ENCODE measurements around the gene KRT81. TPM values are rescaled to one million over a fixed set of nuclear protein-coding genes. Genes with fewer than 3 reads are reported as not detected.
A peak's percentile ranks its signal among the peaks of the same experiment; 100 is the strongest.

Gene KRT81
- total and polyA plus RNA-seq, 2 experiments from 2014 or later: 0.11 to 0.34 TPM

DNA sequence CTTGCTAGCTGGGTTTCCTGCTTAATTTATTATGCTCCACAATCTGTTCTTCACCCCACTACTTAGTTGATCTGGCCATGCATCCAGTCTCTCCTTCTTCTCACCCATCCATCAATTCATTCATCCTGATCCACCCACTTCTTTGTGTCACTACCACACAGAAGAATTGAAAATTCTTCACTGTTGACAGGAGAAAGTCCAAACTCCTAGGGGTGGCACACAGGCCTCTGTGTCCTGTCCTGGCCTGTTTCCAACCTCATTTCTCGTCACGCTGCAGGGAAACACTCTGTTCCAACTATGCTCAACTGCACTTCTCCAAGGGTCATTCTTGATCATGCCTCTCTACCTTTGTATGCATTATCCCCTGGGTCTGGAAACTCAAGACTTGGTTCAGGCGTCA, 40.5 kb upstream of the KRT81 start:
- Histone ChIP-seq H3K9ac (no peak overlapping the region), H3K4me1 (ENCODE audit: insufficient read depth) (no peaks in the 10 kb centered on the region), H3K27ac (no peak overlapping the region), H3K27me3 (replicated peaks; ENCODE audit: insufficient read depth) (peaks cover 20% of the 10 kb centered on the region), H3K9me3 (ENCODE audit: low read depth) (no peaks in the 10 kb centered on the region), H2AFZ (no peak overlapping the region), H4K20me1 (ENCODE audit: insufficient read depth) (no peaks in the 10 kb centered on the region), H3K79me2 (ENCODE audit: insufficient read depth) (no peaks in the 10 kb centered on the region), H3K4me3 (no peak overlapping the region), H3K4me2 (ENCODE audit: unreplicated experiment) (no peak overlapping the region), H3K36me3 (ENCODE audit: low read depth) (no peaks in the 10 kb centered on the region), H3K9me2 (ENCODE audit: insufficient read depth) (no peaks in the 10 kb centered on the region), H3F3A (ENCODE audit: insufficient read depth) (0 out of 2 replicates have a peak, but pooled peaks cover 4% of the 10 kb centered on the region)
- DNase-seq: no peak
- in situ Hi-C loops (cut with MboI): no loop called here
- WGBS, 2 experiments (ENCODE audit: low coverage in 1 of 2, low lambda C conversion rate in 2 of 2, missing lambda C conversion rate in 2 of 2): 71 to 72% methylated on average over 3 of the region's 3 CpGs
- TF ChIP-seq EZH2phosphoT487 (IDR thresholded peaks at IDR 0.05; ENCODE audit: insufficient read depth, low read depth): no peak
- TF ChIP-seq EZH2 (IDR thresholded peaks at IDR 0.05; ENCODE audit: insufficient read depth, poor library complexity, severe bottlenecking): no peak

DNA sequence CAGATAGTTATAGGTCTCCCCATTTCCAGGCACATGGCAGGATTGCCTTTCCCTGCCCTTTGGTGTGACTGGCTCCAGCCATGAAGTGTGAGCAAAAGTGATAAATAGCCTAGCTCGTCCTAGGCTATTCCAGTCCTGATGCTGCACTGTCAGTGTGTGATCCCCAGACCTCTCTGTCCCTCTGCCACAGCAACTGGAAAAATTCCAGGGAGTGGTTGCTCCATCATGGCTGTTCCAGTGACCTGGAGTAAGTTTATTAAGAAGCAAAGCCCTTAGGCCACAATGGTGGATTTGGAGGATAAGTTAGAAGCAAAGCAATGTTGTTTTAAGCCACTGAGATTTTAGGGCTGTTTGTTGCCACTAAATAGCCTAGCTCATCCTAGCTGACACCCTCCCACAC, 39.7 kb upstream of the KRT81 start:
- Histone ChIP-seq H3F3A (ENCODE audit: insufficient read depth) (no peaks in the 10 kb centered on the region), H3K79me2 (ENCODE audit: insufficient read depth) (no peaks in the 10 kb centered on the region), H4K20me1 (ENCODE audit: insufficient read depth) (no peaks in the 10 kb centered on the region), H3K9ac (no peak overlapping the region), H3K4me3 (no peak overlapping the region), H2AFZ (no peak overlapping the region), H3K27me3 (replicated peaks; ENCODE audit: insufficient read depth) (peaks cover 20% of the 10 kb centered on the region), H3K9me3 (ENCODE audit: low read depth) (no peaks in the 10 kb centered on the region), H3K27ac (no peak overlapping the region), H3K4me2 (ENCODE audit: unreplicated experiment) (no peak overlapping the region), H3K9me2 (ENCODE audit: insufficient read depth) (no peaks in the 10 kb centered on the region), H3K36me3 (ENCODE audit: low read depth) (no peaks in the 10 kb centered on the region), H3K4me1 (ENCODE audit: insufficient read depth) (no peaks in the 10 kb centered on the region)
- in situ Hi-C loops (cut with MboI): no loop called here
- no peak for TF ChIP-seq EZH2 (IDR thresholded peaks at IDR 0.05; ENCODE audit: insufficient read depth, poor library complexity, severe bottlenecking)
- TF ChIP-seq EZH2phosphoT487 (IDR thresholded peaks at IDR 0.05; ENCODE audit: insufficient read depth, low read depth): no peak
- WGBS, 2 experiments (ENCODE audit: low coverage in 1 of 2, low lambda C conversion rate in 2 of 2, missing lambda C conversion rate in 2 of 2): 31 to 44% methylated on average over 1 of the region's 1 CpG
- DNase-seq: no peak

DNA sequence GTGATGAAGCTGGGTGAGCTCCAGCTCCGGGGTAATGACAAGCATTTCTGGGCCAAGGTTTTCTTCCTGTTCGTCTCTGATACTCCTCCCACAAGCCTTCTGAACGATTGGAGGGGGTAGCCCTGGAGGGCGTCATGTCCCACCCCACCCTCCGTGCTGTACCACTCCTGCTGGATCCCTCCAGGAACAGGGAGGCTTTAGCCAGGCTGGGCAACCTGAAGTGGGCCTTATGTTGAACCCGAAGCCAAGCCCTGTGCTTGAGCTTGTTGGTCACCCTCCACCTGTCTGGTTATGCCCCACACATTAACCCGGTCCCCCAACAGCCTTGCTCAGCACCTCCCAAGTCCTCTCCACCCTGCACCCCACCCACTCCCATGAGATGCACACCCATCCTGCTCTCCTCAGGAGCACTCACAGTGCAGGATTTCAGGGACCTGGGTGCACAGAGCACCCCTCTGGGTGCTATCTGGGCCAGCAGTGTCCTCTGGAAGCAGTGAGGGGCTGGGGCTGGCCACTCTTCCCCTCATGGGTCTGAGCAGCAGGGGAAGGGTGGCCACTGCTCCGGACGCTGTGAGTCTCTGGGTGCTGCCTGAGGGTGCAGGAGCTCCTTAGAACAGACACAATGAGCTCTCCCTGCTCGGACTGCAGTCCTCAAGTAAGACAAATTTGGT, 36.6 kb upstream of the KRT81 start:
- no peaks in the 10 kb centered on the region for H3F3A ChIP-seq (ENCODE audit: insufficient read depth)
- H3K4me1 ChIP-seq (ENCODE audit: insufficient read depth): no peaks in the 10 kb centered on the region
- no peaks in the 10 kb centered on the region for H3K9me2 ChIP-seq (ENCODE audit: insufficient read depth)
- H3K4me2 ChIP-seq (ENCODE audit: unreplicated experiment): no peak overlapping the region
- in situ Hi-C loops (cut with MboI): no loop called here
- no peaks in the 10 kb centered on the region for H3K9me3 ChIP-seq (ENCODE audit: low read depth)
- H3K27ac ChIP-seq: no peak overlapping the region
- no peaks in the 10 kb centered on the region for H3K36me3 ChIP-seq (ENCODE audit: low read depth)
- no peak overlapping the region for H3K9ac ChIP-seq
- DNase-seq: no peak
- 59 to 65% methylated on average over 10 of the region's 10 CpGs for WGBS, 2 experiments (ENCODE audit: low coverage in 1 of 2, low lambda C conversion rate in 2 of 2, missing lambda C conversion rate in 2 of 2)
- no peaks in the 10 kb centered on the region for H4K20me1 ChIP-seq (ENCODE audit: insufficient read depth)
- no peak overlapping the region for H3K4me3 ChIP-seq
- H2AFZ ChIP-seq: no peak overlapping the region
- H3K27me3 ChIP-seq (replicated peaks; ENCODE audit: insufficient read depth): peaks cover 8% of the 10 kb centered on the region
- H3K79me2 ChIP-seq (ENCODE audit: insufficient read depth): no peaks in the 10 kb centered on the region
- no peak for TF ChIP-seq EZH2 (IDR thresholded peaks at IDR 0.05; ENCODE audit: insufficient read depth, poor library complexity, severe bottlenecking)
- TF ChIP-seq EZH2phosphoT487 (IDR thresholded peaks at IDR 0.05; ENCODE audit: insufficient read depth, low read depth): no peak

DNA sequence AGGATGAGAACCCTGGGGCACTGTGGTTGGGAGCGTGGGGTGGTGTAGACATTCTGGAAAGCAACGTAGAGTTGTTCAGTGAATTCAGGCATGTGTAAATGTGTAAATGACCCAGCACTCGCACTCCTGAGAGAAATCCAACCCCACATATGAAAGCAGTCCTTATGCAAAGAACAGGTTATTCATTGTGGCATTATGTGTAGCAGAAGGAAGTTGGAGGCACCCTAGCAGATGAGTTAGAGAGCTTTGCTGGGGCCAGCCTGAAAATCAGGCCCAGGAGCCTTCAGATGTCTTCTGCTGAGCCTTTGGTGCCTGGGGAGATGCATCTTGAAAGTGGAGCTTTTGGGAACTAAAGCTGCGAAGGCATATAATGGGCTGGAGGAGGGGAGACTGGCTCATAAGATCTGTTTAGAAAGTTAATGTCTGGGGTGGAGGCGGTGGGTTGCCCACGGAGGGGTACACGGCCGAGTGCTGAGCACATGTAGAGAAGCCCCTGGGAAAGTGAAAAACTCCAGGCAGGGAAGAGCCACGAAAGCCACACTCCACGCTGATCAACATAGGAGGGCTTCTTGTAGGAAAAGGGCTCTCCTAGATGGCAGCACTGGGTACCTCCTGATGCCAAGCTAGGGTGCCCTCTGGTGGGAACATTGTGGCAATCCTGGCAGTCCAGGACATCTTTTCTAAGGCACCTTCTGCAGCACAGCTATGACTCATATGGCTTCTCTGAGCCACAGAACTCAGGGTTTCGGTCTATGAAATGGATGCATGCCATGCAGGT, 35.9 kb upstream of the KRT81 start:
- Histone ChIP-seq H3K4me1 (ENCODE audit: insufficient read depth) (no peaks in the 10 kb centered on the region), H3K36me3 (ENCODE audit: low read depth) (no peaks in the 10 kb centered on the region), H3K27me3 (replicated peaks; ENCODE audit: insufficient read depth) (peaks cover 8% of the 10 kb centered on the region), H2AFZ (no peak overlapping the region), H3K4me3 (no peak overlapping the region), H3K4me2 (ENCODE audit: unreplicated experiment) (no peak overlapping the region), H3K9me3 (ENCODE audit: low read depth) (no peaks in the 10 kb centered on the region), H3K9me2 (ENCODE audit: insufficient read depth) (no peaks in the 10 kb centered on the region), H4K20me1 (ENCODE audit: insufficient read depth) (no peaks in the 10 kb centered on the region), H3K79me2 (ENCODE audit: insufficient read depth) (no peaks in the 10 kb centered on the region), H3K27ac (no peak overlapping the region), H3K9ac (no peak overlapping the region), H3F3A (ENCODE audit: insufficient read depth) (no peaks in the 10 kb centered on the region)
- TF ChIP-seq EZH2phosphoT487 (IDR thresholded peaks at IDR 0.05; ENCODE audit: insufficient read depth, low read depth) (no peak), EZH2 (IDR thresholded peaks at IDR 0.05; ENCODE audit: insufficient read depth, poor library complexity, severe bottlenecking) (no peak)
- 33 to 34% methylated on average over 11 of the region's 11 CpGs for WGBS, 2 experiments (ENCODE audit: low coverage in 1 of 2, low lambda C conversion rate in 2 of 2, missing lambda C conversion rate in 2 of 2)
- in situ Hi-C loops (cut with MboI): no loop called here
- DNase-seq: peak; percentile 94
